OCI-LY7 (cell line): ENCODE data around the gene E2F4. TPM values are rescaled to one million over a fixed set of nuclear protein-coding genes. Genes with fewer than 3 reads are reported as not detected.

ENCODE experiments used
- BruUV-seq: library from RNA; stranded (reverse); fragments of 400-500 nt; replicated peaks from 2 replicates; lab custom pipeline; 2021; lab: Mats Ljungman, UMichigan
- CTCF ChIA-PET: fragments of 300-600 bp; sonication (Branson Sonifier 250); formaldehyde crosslinking; loops from one replicate; lab custom pipeline; 2022; ENCODE audit warnings: antibody characterized with exemption; ENCODE audit not compliant: unreplicated experiment; lab: Charles Lee
- POLR2A ChIA-PET: fragments of 300-600 bp; sonication (Branson Sonifier 250); formaldehyde crosslinking; loops from one replicate; lab custom pipeline; 2022; ENCODE audit warnings: antibody characterized with exemption; lab: Charles Lee
- DNase-seq: peaks from one replicate; pipeline ENCODE4 v3.0.0-alpha.2; 2015; ENCODE audit warnings: low spot score
- H2AFZ ChIP-seq: fragments of 200-600 bp; sonication (generic), shearing (Covaris generic); 2 replicates; pipeline ENCODE4 v1.6.1; 2014; ENCODE audit warnings: mild to moderate bottlenecking, antibody characterized with exemption, low read length, moderate library complexity
- H3K27ac ChIP-seq: fragments of 200-600 bp; sonication (generic); 2 replicates; pipeline ENCODE4 v1.5.1; 2014; ENCODE audit warnings: mixed run types, low read depth, mild to moderate bottlenecking, moderate library complexity, low read length, inconsistent platforms; ENCODE audit not compliant: poor library complexity, severe bottlenecking
- H3K36me3 ChIP-seq: fragments of 200-600 bp; sonication (generic); 2 replicates; pipeline ENCODE4 v1.6.1; 2014; ENCODE audit warnings: mild to moderate bottlenecking, antibody characterized with exemption, low read length, moderate library complexity, mixed read lengths; ENCODE audit not compliant: insufficient read depth
- H3K4me1 ChIP-seq: fragments of 200-600 bp; sonication (generic); 2 replicates; pipeline ENCODE4 v1.5.1; 2014; ENCODE audit warnings: mild to moderate bottlenecking, low read length; ENCODE audit not compliant: insufficient read depth, poor library complexity, severe bottlenecking
- H3K4me2 ChIP-seq: fragments of 200-600 bp; sonication (generic); 2 replicates; pipeline ENCODE4 v1.6.1; 2014; ENCODE audit warnings: mild to moderate bottlenecking, low read length
- H3K4me3 ChIP-seq: fragments of 200-600 bp; sonication (generic); 2 replicates; pipeline ENCODE4 v1.5.1; 2014; ENCODE audit warnings: mild to moderate bottlenecking, low read depth, low read length; ENCODE audit not compliant: poor library complexity, severe bottlenecking
- H3K79me2 ChIP-seq: fragments of 200-600 bp; sonication (generic); 2 replicates; pipeline ENCODE4 v1.6.1; 2016; ENCODE audit warnings: low read depth, mild to moderate bottlenecking, low read length, moderate library complexity, mixed read lengths; ENCODE audit not compliant: insufficient read depth
- H3K9me2 ChIP-seq: fragments of 200-600 bp; sonication (generic); 2 replicates; pipeline ENCODE4 v1.6.1; 2016; ENCODE audit warnings: mild to moderate bottlenecking, low read length, mixed read lengths; ENCODE audit not compliant: insufficient read depth
- H3K9me3 ChIP-seq: fragments of 200-600 bp; sonication (generic); 2 replicates; pipeline ENCODE4 v1.6.1; 2014; ENCODE audit warnings: mild to moderate bottlenecking, mixed run types, low read length, mixed read lengths
- H4K20me1 ChIP-seq: fragments of 200-600 bp; sonication (generic); 2 replicates; pipeline ENCODE4 v1.6.1; 2014; ENCODE audit warnings: mild to moderate bottlenecking, antibody characterized with exemption, low read length, moderate library complexity, mixed read lengths; ENCODE audit not compliant: insufficient read depth
- CTCF ChIP-seq: fragments of 200-600 bp; sonication (generic); conservative IDR thresholded peaks from 2 replicates; pipeline ENCODE4 v1.5.1; 2014; ENCODE audit warnings: mild to moderate bottlenecking, antibody characterized with exemption, low read length, moderate library complexity, mixed read lengths
- EZH2phosphoT487 ChIP-seq: fragments of 200-600 bp; sonication (generic); IDR thresholded peaks from 2 replicates; pipeline ENCODE4 v1.6.1; 2018; ENCODE audit warnings: low read depth, borderline replicate concordance, mild to moderate bottlenecking, mixed run types, antibody characterized with exemption, low read length, moderate library complexity, mixed read lengths
- intact Hi-C: fragments of 100-400 bp; cut with micrococcal nuclease; formaldehyde crosslinking; loops from one replicate; pipeline ENCODE4 v1.10.0; 2022; ENCODE audit not compliant: unreplicated experiment
- total RNA-seq, 2 experiments: library from RNA; depleted of rRNA in 1 of 2; stranded (reverse); fragments of >200 nt in 1 of 2; shearing (Covaris generic) in 1 of 2; gene quantifications; 2 replicates each; pipeline ENCODE4 v1.2.3, GENCODE V29; 2014 to 2022

Gene E2F4
- total RNA-seq, 2 experiments from 2014 or later = 124 to 157 TPM

GRCh38 chr16:67229906-67230808 lies 38.2 kb downstream of the E2F4 start:
- ChIA-PET POLR2A (interaction anchor here (1.3 kb wide), 1 partner anchor 15 kb away, joined by 3 read pairs; no protein-coding TSS in a partner anchor), CTCF (no interaction called here)
- Histone ChIP-seq H3K27ac (no peak overlapping the region), H2AFZ (no peak overlapping the region), H3K9me3 (no peaks in the 10 kb centered on the region), H3K4me1 (peaks cover 18% of the 10 kb centered on the region), H3K4me3 (no peak overlapping the region), H3K79me2 (peaks cover 13% of the 10 kb centered on the region), H3K4me2 (no peak overlapping the region), H3K9me2 (no peaks in the 10 kb centered on the region), H3K36me3 (peaks cover 50% of the 10 kb centered on the region), H4K20me1 (no peaks in the 10 kb centered on the region)
- no TSS peak for BruUV-seq
- TF ChIP-seq CTCF = no peak
- no peak for TF ChIP-seq EZH2phosphoT487
- intact Hi-C loops = loop anchor here (5.0 kb wide), 1 partner anchor 213 kb away; no protein-coding TSS in a partner anchor
- no peak for DNase-seq

- no peak overlapping the region for H3K4me3 ChIP-seq
- H3K79me2 ChIP-seq = peaks cover 13% of the 10 kb centered on the region
- H2AFZ ChIP-seq = no peak overlapping the region
- no peak for TF ChIP-seq CTCF
- no peak for TF ChIP-seq EZH2phosphoT487
- no peaks in the 10 kb centered on the region for H4K20me1 ChIP-seq
- no peak for DNase-seq
- intact Hi-C loops = no loop called here
- CTCF ChIA-PET = no interaction called here
- H3K9me2 ChIP-seq = no peaks in the 10 kb centered on the region
- no TSS peak for BruUV-seq
- H3K27ac ChIP-seq = no peak overlapping the region
- H3K36me3 ChIP-seq = peaks cover 55% of the 10 kb centered on the region
- peaks cover 16% of the 10 kb centered on the region for H3K4me1 ChIP-seq
- H3K9me3 ChIP-seq = no peaks in the 10 kb centered on the region
- H3K4me2 ChIP-seq = no peak overlapping the region
- POLR2A ChIA-PET = interaction anchor here (1.3 kb wide), 1 partner anchor 14 kb away, joined by 3 read pairs; no protein-coding TSS in a partner anchor
Observed at GRCh38 chr16:67230809-67231660, 39.1 kb downstream of the E2F4 start.
